Stimulated activated CD4-positive, alpha-beta T cell treated with anti-CD3 and anti-CD28 coated beads, Interleukin-2, amount 100 ng/mL, for 48 hours (primary cell): ENCODE results near the gene RAPGEF1.
A peak's percentile ranks its signal among the peaks of the same experiment; 100 is the strongest.
"Not testable (repeated sequence)": the region's sequence is repeated elsewhere in the genome, so short reads cannot be mapped to it uniquely, and the experiment has no call there.

ENCODE experiments used
- DNase-seq, 2 donors: peaks; one replicate each; pipeline ENCODE4 v3.0.0-alpha.2; 2020

The RAPGEF1 gene

DNA sequence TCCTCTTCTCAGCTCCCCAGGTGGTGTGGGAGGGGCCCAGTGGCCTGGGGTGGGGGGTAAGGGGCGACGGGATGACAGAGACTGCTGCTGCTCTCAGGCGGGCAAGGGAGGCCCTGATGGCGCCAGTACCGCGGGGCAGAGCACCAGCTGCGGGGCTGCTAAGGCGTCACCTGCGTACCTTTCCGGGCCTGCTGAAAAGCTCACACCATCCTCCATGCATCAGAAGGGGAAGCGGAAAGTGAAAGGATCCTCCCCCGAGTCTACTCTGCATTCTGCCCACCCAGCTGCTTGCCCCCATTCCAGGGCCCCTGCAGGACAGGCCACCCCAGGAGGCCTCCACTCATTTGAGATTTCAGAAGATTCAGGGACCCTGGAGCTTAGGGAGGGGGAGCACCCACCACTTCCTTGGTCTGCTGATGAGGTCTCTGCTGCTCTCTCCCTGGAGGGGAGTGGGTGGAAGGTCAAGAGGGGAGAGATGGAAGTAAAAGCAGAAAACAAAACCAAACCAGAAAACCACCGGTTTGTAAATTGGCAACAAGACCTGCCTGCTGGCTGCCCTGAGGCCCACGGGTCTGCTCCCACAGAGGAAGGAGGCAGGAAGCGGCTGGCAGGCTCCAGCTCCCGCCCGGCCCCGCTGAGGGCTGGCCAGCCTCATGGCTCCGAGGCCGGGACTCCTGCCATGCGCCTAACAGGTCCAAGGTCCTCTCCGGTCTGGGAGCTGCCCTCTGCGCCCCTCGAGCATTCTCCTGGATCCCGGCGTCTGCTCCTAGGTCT, 161.0 kb downstream of the RAPGEF1 start:
- DNase-seq: peak; percentile 11 to 16

DNA sequence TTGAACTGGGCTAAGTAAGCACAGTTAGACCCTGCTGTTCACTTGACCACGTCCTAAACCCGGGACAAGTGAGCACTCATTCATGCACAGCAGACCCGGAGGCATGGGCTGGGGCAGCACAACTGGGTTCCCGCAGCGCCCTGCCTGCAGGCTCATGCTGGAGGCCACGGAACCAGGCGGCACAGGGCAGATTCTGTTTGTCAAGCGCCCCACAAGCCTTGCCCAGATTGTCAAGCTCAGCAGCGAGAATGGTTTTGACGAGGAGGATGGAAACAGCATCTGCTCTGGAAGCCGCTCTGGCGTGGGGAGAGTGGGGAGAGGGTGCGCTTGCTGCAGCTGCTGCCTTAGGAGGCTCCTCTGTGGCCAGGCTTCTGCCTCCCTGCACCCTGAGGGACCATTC, 161.9 kb downstream of the RAPGEF1 start:
- DNase-seq: no peak

DNA sequence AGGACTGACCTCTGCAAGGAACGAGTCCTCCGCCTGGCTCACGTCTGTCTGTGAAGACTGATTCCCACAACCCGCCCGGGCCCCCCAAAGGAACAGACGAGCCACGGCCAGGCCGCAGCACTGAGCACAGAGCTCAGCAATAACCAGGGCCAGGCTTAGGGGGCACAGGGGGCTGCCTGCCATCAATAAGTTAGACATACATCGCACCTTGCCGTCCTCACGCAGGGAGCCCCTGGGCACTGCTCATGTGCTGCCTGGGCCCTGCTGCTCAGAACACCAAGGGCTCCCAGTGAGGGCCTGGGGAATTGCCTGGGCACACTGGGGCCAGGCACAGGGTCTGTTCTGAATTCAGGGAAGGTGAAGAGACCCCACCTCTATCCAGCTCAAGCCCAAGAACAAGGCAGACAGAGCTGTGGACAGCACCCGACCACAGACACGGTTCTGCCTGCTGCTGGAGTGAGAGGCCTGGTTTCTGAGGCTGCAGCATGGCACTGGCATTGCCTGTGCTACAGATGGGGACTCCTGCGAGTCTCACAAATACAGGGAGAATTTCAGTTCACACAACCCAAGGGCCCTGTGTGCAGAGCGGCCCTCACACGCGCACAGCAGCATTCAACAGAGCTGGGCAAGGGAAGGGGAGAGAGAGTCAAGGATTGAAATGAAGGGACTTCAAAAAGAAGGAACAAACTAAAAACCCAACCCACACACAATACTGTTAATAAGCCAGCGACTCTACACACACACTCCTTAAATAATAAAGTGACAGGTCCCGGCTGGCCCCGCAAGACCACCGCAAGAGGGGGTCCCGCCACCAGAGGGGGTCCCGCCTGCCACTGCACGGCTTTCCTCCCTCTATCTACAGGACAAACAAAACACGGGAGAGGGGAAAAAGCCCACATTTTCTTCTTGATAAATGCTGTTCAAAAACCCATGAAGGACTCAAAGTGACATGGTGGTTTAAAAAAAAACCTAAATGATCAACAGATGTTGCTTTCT, 162.6 kb downstream of the RAPGEF1 start:
- no peak for DNase-seq

DNA sequence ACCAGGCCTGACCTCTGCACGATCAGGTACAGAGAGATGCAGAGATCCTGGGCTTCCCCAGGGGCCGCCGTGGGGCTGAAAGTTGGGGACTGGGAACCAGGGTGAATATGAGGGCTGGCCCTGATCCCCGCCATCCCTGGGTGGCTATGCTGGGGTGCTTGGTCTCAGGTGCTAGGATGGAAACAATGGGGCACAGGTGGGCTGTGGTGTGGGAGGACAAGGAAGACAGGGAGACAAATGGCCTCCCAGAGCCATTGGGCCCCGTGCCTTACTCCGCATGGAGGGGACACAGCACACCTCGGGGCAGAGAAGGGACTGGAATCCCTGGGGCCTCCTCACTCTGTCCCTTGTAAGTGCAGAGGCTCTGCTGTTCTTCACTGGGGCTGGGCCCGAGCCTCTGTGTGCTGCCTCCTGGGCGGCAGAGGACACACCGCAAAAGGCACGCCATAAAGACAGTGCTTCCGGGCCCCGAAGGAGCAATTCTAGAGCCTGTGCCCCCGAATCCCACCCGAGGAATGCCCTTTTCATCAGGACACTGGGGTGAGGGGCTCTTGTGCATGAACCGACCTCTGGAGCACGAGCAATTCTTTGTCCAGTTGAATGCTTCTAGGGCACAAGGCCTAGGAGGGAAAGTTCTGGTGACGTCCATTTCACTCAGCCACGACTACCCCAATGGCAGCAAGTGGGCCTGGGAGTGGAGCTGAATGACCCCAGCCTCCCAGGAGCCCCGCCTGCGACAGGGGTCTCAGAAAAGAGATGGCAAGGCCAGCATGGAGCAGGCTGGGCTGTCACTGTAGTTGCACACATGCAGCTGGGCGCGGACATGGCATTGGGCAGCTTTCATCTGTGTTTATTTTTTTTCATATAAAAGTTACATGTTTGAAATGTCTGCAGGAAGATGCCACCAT, 163.7 kb downstream of the RAPGEF1 start:
- DNase-seq: no peak

DNA sequence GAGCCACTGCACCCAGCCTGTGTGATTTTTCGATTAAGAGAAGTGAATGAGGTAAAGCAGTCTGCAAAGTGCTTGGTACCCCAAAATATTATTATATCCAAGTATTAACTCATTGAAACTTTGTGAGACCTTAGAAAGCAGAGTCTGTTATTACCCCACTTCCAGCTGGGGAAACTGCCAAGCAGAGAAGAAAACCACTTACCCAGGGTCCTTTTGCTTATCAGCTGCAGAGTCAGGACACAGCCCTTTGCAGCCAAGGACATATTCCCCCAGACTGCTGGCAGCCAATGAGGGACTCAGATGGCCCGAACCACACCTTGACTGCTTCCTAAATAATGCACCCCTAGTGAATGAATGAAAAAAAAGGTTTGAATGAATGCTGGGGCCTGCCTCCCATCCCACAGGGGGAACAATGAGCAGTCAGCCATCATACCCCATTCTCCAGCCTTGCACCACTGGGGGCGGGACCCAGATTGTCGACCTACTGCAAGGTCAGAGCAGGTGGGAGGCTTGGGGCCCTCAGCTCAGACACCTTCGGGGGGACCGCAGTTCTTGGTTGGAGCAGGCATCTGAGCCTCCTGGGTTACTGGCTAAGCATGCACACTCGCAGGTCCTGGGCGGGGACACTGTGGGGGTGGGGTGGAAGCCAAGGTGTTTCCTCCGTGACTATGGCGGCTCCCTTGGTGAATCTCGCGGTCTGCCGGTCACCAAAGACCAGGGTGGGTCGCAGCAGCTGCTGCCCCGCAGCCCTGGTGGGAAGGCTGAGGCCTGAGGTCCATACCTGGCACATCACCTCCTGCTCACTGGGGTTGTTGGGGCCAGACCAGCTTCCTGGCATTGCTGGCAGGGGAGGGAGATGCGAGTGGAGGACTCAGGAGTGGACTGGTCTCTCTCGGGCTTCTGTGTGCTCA, 164.9 kb downstream of the RAPGEF1 start:
- DNase-seq: no peak

DNA sequence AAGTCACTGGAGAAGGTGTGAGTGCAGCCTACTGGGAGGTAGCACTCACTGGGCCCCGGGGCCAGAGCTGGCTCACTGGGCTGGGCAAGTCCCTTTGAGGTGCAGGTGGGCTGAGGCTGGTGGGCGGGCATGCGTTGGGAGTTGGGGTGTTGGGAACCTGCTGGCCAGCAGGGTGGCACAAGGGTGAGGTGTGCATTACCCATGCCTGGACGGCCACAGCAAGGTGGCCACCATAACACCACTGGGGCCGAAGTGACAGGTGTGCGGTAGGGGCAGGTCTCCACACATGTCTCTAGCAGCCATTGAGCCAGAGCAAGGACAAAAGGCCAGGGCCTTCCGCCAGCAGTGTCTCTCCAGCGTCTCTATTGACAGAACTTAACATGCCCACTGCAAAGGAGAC, 172.0 kb downstream of the RAPGEF1 start:
- DNase-seq: no peak

DNA sequence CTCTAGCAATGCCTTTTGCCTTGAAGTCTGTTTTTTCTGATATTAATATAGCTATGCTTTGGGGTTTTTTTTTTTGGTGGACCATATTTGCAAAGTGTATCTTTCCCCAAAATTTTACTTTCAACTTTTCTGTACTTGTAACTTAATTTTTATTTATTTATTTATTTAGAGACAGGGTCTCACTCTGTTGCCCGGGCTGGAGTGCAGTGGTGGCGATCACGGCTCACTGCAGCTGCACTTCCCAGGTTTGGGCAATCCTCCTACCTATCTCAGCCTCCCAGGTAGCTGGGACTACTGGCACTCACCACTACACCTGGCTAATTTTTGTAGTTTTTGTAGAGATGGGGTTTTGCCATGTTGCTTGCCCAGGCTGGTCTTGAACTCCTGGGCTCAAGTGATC, 173.7 kb downstream of the RAPGEF1 start:
- DNase-seq: no peak

DNA sequence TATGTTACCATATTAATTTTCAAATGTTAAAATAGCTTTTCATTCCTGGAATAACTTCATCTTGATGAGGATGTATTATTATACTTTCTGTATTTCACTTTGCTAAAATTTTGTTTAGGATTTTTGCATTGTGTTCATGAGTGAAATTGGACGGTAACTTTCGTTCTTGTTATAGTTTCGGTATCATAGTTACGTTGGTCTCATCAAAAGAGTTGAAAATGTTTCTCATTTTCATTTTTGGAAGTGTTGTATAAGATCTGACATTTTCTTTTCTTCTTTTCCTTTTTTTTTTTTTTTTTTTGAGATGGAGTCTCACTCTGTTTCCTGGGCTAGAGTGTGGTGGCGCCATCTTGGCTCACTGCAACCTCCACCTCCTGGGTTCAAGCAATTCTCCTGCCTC, 174.5 kb downstream of the RAPGEF1 start:
- DNase-seq: no peak

DNA sequence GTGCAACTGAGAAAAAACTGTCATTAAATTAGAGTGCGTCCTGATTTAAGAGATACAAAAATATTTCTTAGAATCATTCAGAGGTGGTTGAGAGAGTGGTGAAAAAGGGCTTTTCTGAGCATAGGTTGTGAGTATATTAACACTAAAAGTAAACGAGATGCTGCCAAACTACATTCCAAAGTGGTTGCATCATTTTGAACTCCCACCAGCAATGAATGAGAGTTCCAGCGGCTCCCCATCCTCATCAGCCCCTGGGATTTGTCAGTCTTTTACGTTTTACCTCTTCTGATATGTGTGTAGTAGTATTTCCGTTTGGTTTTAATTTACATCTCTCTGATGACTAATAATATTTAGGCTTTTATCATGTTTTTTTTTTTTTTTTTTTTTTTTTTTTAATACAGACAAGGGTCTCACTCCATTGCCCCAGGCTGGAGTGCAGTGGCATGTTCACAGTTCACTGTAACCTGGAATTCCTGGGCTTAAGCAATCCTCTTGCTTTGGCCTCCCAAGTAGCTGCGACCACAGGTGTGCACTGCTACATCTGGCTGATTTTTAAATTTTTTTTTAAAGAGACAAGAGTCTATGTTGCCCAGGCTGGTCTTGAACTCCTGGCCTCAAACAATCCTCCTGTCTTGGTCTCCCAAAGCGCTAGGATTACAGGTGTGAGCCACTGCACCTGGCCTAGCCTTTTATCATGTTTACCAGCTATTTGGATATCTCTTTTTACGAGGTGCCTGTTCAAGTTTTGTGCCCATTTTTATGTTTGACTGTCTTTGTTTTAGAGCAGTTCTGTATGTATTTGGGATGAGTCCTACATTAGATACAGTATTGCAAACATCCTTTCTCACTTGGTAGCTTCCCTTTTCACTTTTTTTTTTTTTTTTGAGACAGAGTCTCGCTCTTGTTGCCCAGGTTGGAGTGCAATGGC, 177.6 kb downstream of the RAPGEF1 start:
- DNase-seq: no peak

DNA sequence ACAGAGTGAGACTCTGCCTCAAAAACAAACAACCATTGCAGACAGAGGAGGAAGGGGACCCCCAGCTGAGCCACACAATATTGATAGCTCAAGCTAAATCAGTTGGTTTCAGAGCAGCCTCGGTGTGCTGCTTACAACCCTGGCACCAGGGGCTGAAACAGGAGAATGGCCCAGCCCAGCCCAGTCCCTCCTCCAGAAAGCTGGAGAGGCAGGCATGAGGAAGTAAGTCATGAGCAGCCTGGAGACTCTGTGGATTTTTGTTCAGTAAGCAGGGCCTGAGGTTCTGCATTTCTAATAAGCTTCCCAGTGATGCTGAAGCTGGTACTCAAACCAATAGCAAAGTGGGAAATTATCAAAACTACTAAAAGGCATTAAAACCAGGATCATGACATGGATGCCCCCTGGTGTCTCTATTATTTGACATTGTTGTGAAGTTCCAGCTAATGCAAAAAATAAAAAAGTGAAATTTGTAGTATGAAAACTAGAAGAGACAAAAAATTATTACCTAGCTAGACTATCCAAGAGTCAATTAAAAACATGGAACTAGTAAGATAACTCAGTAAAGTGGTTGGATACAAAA, 180.4 kb downstream of the RAPGEF1 start:
- no peak for DNase-seq

DNA sequence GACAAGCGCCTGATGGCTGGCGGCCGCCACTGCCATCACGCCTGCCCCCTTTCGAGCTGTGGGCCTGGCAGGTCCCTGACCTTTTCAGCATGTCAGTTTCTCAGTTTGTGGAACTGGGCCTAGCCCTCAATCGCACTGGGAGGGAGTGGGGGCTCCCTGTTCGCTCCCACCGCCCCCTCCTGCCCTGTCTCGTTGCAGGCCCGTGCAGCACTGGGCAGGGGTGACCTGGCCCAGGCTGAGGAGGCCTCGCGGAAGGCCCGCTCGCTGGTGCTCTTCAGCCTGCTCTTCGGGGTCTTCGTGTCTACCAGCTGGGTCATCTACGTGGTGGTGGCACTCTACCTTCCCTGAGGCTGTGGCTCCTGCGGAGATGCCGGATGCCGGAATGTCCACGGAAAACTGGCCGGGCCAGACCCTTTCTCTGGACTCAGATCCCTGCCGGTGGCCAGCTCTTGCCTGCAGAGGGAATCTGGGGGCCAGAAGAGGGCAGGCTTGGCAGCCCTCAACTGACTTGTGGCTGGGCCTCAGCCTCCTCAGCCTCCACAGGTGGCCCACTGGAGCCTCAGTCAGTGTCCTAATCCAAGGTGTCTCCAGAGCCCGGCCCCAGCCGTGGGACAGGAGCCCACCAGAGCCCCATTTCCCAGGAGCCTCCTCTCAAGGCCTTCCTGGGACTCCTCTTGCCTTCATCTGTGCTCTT, 181.9 kb downstream of the RAPGEF1 start:
- no peak for DNase-seq

DNA sequence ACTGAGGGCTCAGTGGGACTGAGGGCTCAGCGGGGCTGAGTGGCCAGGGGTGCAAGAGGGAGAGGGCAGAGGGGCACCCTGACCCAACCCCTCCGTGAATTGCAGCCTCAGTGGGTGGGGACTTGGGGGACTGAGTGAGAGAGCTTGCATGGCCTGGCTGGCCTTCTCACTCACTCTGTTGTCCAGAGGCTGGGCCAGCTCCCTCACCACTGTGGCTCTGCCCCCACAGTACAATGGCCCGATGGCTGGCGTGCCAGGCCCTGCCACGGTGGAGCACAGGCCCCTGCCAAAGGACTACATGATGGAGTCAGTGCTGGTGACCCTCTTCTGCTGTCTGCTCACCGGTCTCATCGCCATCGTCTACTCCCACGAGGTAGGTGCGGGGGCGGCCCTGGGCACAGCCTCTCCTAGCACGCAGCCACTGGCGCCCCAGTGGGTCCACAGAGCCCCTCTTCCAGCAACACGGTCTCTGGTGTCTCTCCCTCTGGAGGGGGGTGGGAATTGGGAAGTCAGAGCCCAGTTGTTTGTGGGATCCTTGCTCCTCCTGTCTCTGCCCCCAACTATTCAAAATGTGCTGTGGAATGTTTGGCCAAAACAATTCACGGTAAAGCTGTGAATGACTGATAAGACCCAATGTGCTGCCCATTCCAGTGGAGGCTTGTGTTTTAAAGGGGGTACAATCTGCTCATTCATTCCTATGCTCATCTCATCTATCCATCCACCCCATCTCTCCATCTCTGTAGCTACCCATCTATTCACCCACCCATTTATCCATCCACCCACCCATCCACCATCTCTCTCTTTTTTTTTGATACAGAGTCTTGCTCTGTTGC, 183.8 kb downstream of the RAPGEF1 start:
- no peak for DNase-seq

DNA sequence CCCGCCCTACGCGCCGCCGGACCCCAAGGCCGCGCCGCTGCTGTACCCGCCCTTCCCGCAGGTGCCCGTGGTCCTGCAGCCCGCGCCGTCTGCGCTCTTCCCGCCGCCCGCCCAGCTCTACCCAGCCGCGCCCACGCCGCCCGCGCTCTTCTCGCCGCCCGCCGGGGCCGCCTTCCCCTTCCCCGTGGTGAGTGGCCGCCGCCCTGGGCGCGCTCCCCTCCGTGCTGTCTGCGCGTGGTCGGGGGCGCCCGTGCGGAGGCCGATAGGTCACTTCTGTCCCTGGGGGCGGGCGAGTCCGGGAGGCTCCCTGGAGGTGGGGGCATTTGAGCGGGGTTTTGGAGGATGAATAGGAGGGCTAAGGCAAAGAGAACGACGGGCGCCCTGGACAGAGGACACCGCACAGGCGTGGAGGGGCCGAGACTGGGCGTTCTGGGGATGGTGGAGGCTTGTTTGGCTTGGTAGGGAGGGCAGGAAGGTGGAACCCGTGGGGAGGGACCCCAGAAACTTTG, 185.0 kb downstream of the RAPGEF1 start:
- no peak for DNase-seq

DNA sequence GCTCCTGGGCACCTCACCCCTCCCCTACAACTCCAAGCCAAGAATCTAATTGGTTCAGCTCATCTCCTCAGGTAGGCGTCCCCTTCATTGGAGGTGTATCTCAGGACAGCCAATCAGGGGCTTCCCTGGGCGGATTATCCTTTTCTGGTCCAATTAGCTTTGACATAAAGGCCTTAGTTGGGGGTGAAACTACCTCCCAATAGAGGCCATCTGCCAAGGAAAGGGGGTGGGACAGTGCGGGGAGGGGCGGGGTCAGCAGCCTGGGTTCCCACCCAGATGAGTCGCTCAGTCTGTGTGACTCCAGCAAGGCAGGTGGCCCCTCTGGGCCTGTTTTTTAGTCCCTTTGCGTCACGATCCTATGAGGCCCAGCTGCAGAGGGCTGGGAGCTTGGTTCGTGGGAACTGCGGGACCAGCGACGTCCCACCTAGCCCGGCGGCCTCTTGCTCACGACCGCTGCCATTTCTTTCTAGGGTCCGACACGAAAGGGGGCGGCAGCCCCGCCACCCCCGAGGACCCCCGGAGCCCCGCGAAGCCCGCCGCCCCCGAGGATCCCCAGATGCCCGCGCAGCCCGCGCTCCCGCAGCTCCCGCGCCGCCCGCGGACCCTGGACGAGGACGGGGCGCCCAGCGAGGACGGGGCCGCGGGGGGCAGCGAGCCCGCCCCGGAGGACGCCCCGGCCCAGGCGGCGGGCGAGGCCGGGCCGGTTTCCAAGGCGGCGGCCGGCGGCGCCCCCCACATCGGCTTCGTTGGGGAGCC, 185.6 kb downstream of the RAPGEF1 start:
- DNase-seq: no peak

DNA sequence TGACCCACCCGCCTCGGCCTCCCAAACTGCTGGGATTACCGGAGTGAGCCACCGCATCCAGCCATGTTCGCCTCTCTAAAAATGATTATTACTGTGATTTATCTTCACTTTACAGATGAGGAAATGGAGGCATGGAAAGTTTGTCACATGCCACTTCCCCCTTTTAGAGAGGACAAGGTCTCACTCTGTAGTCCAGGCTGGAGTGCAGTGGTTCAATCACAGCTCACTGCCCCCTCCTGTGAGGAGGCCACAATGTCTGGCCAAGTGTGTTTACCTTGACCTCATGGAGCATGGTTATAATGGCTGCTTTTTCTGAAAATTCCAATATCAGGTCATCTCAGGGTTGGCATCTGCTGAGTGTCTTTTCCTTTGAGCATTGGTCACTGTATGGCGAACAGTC, 187.8 kb downstream of the RAPGEF1 start:
- no peak for DNase-seq

DNA sequence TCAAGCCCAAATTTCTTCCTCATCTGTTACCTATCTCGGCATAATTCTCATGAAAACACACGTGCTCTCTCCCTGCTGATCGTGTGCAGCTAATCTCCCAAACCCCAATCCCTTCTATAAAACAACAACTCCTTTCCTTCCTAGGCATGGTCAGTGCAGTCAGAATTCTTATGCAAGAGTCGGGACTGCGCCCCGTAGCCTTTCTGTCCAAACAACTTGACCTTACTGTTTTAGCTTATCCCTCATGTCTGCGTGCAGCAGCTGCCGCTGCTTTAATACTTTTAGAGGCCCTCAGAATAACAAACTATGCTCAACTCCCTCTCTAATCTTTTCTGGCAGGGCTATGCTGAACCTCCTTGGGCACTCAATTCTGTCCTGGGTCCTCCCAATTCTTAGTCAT, 189.4 kb downstream of the RAPGEF1 start:
- DNase-seq: not testable (repeated sequence)

DNA sequence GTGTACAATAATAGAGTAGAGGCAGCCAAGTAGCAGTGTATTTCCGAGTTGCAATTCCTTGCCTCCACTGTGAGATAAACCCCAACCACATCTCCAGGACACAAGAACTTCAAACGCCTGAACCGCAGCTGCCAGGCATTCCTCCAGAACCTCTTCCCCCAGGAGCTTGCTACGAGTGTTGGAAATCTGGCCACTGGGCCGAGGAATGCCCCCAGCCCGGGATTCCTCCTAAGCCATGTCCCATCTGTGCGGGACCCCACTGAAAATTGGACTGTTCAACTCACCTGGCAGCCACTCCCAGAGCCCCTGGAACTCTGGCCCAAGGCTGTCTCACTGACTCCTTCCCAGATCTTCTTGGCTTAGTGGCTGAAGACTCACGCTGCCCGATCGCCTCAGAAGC, 190.7 kb downstream of the RAPGEF1 start:
- not testable (repeated sequence) for DNase-seq
